HCT116 (cell line): ENCODE measurements around the gene DUSP16. TPM values are rescaled to one million over a fixed set of nuclear protein-coding genes. Genes with fewer than 3 reads are reported as not detected.

ENCODE experiments used
- ATAC-seq: fragments of 200-7000 bp; cut with Tn5 transposase; 2 replicates; pipeline ENCODE4 v1.9.1; 2020; ENCODE audit warnings: mild to moderate bottlenecking, moderate library complexity
- BruUV-seq: library from RNA; stranded (reverse); fragments of 400-500 nt; replicated peaks from 2 replicates; lab custom pipeline; 2021; lab: Mats Ljungman, UMichigan
- CTCF ChIA-PET: fragments of 300-600 bp; sonication (Branson Sonifier 250); formaldehyde crosslinking; loops from one replicate; lab custom pipeline; 2021; ENCODE audit warnings: antibody characterized with exemption; lab: Charles Lee
- POLR2A ChIA-PET: fragments of 300-600, 350-600 bp; sonication (Branson Sonifier 250); formaldehyde crosslinking; loops from one replicate; lab custom pipeline; 2021; ENCODE audit warnings: antibody characterized with exemption; lab: Charles Lee
- RAD21 ChIA-PET, 2 experiments: fragments of 300-600 bp; sonication (Branson Sonifier 250); formaldehyde crosslinking; loops; one replicate each; lab custom pipeline; 2023; ENCODE audit warnings: low total read pairs in 2 of 2; ENCODE audit not compliant: uncharacterized antibody in 2 of 2, unreplicated experiment in 2 of 2, low non-redundant PET in 1 of 2; lab: Charles Lee
- DNase-seq: peaks from one replicate; pipeline ENCODE4 v3.0.0-alpha.2; 2010; ENCODE audit warnings: low read depth, low spot score
- H2AFZ ChIP-seq: fragments of 200-600 bp; shearing (Covaris generic), sonication (generic); 2 replicates; pipeline ENCODE4 v1.6.1; 2017; ENCODE audit warnings: low read depth, mixed run types, mixed read lengths, antibody characterized with exemption, low read length; ENCODE audit not compliant: poor library complexity, severe bottlenecking
- H3K27ac ChIP-seq: 2 replicates; pipeline ENCODE4 v1.5.1; 2012; ENCODE audit warnings: low read depth, low read length
- H3K27me3 ChIP-seq: fragments of 200-600 bp; sonication (generic); 2 replicates; pipeline ENCODE4 v1.6.1; 2016; ENCODE audit warnings: mixed run types, low read length, mixed read lengths; ENCODE audit not compliant: insufficient read depth
- H3K36me3 ChIP-seq, 2 experiments: fragments of 200-500 bp in 1 of 2; fragments of 200-600 bp in 1 of 2; sonication (Bioruptor generic) in 1 of 2; sonication (generic) in 1 of 2; 2 replicates each; pipeline versions ENCODE4 v1.5.1 to v1.6.1; 2014 to 2016; ENCODE audit warnings: low read length in 2 of 2, inconsistent platforms in 1 of 2, mixed read lengths in 1 of 2, mixed run types in 1 of 2; ENCODE audit not compliant: insufficient read depth in 2 of 2, control insufficient read depth in 1 of 2
- H3K4me1 ChIP-seq, 2 experiments: fragments of 200-600 bp in 1 of 2; sonication (generic) in 1 of 2; 2 replicates each; pipeline versions ENCODE4 v1.5.1 to v1.6.1; 2012 to 2017; ENCODE audit warnings: low read length in 2 of 2, inconsistent platforms in 1 of 2, mild to moderate bottlenecking in 1 of 2, mixed read lengths in 1 of 2, mixed run types in 1 of 2, moderate library complexity in 1 of 2; ENCODE audit not compliant: insufficient read depth in 2 of 2, control insufficient read depth in 1 of 2
- H3K4me2 ChIP-seq: fragments of 200-600 bp; sonication (generic); 2 replicates; pipeline ENCODE4 v1.6.1; 2017; ENCODE audit warnings: mixed run types, low read length, mixed read lengths
- H3K4me3 ChIP-seq, 2 experiments: fragments of 200-600 bp in 1 of 2; sonication (generic) in 1 of 2; replicated peaks in 1 of 2; 2 replicates each; pipeline ENCODE4 v1.5.1; 2011 to 2016; ENCODE audit warnings: low read length in 2 of 2, control low read depth in 1 of 2, low read depth in 1 of 2, mild to moderate bottlenecking in 1 of 2, mixed read lengths in 1 of 2, mixed run types in 1 of 2
- H3K79me2 ChIP-seq: fragments of 200-600 bp; sonication (generic); 2 replicates; pipeline ENCODE4 v1.6.1; 2017; ENCODE audit warnings: mild to moderate bottlenecking, mixed run types, low read length, moderate library complexity, mixed read lengths; ENCODE audit not compliant: insufficient read depth
- H3K9ac ChIP-seq: fragments of 200-600 bp; sonication (generic); 2 replicates; pipeline ENCODE4 v1.6.1; 2016; ENCODE audit warnings: low read length, mixed read lengths
- H3K9me2 ChIP-seq: fragments of 200-600 bp; sonication (generic), shearing (Covaris generic); 2 replicates; pipeline ENCODE4 v1.6.1; 2017; ENCODE audit warnings: mixed run types, mild to moderate bottlenecking, moderate library complexity; ENCODE audit not compliant: insufficient read depth
- H3K9me3 ChIP-seq, 2 experiments: fragments of 200-500 bp in 1 of 2; fragments of 200-600 bp in 1 of 2; sonication (Bioruptor generic) in 1 of 2; sonication (generic) in 1 of 2; 2 replicates each; pipeline ENCODE4 v1.6.1; 2014 to 2017; ENCODE audit warnings: low read length in 2 of 2, mixed read lengths in 2 of 2, inconsistent platforms in 1 of 2, low read depth in 1 of 2, mild to moderate bottlenecking in 1 of 2, mixed run types in 1 of 2, moderate library complexity in 1 of 2; ENCODE audit not compliant: control insufficient read depth in 1 of 2, insufficient read depth in 1 of 2
- H4K20me1 ChIP-seq: fragments of 200-600 bp; sonication (generic), shearing (Covaris generic); 2 replicates; pipeline ENCODE4 v1.6.1; 2017; ENCODE audit warnings: mixed run types, mild to moderate bottlenecking, moderate library complexity; ENCODE audit not compliant: insufficient read depth
- ATF3 ChIP-seq: IDR thresholded peaks from 2 replicates; pipeline ENCODE4 v1.6.1; 2012
- CEBPB ChIP-seq: IDR thresholded peaks from 2 replicates; pipeline ENCODE4 v1.6.1; 2012; ENCODE audit warnings: low read depth
- CTCF ChIP-seq, 3 experiments: fragments of 200-600 bp in 1 of 3; sonication (generic) in 1 of 3; IDR thresholded peaks in 2 of 3; conservative IDR thresholded peaks in 1 of 3; 2 replicates each; pipeline ENCODE4 v1.5.1; 2012 to 2017; ENCODE audit warnings: low read depth in 2 of 3, low read length in 2 of 3, antibody characterized with exemption in 1 of 3, borderline replicate concordance in 1 of 3, control low read depth in 1 of 3, mild to moderate bottlenecking in 1 of 3, mixed read lengths in 1 of 3, mixed run types in 1 of 3, moderate library complexity in 1 of 3; ENCODE audit not compliant: insufficient read depth in 1 of 3
- JUND ChIP-seq: IDR thresholded peaks from 2 replicates; pipeline ENCODE4 v1.6.1; 2012
- MAX ChIP-seq: IDR thresholded peaks from 2 replicates; pipeline ENCODE4 v1.6.1; 2012
- POLR2A ChIP-seq: IDR thresholded peaks from 2 replicates; pipeline ENCODE4 v1.7.0; 2011; ENCODE audit warnings: borderline replicate concordance; ENCODE audit not compliant: insufficient read depth, insufficient read length; ENCODE audit errors: extremely low read depth
- SP1 ChIP-seq: IDR thresholded peaks from 2 replicates; pipeline ENCODE4 v1.6.1; 2012; ENCODE audit warnings: low read depth
- SRF ChIP-seq: IDR thresholded peaks from 2 replicates; pipeline ENCODE4 v1.6.1; 2012; ENCODE audit warnings: low read depth
- YY1 ChIP-seq: IDR thresholded peaks from 2 replicates; pipeline ENCODE4 v1.6.1; 2011; ENCODE audit warnings: low read length, low read depth, moderate library complexity, mild to moderate bottlenecking; ENCODE audit not compliant: insufficient replicate concordance; ENCODE audit errors: extremely low read depth
- ZNF274 ChIP-seq: fragments of 200-500 bp; sonication (Bioruptor generic); IDR thresholded peaks from 2 replicates; pipeline ENCODE4 v1.6.1; 2014; ENCODE audit warnings: mild to moderate bottlenecking, low read depth, low read length, inconsistent platforms
- intact Hi-C: fragments of 100-400 bp; cut with micrococcal nuclease; formaldehyde crosslinking; loops from 2 replicates; pipeline ENCODE4 v1.10.0; 2022
- total RNA-seq: library from RNA; stranded (reverse); gene quantifications from one replicate; pipeline ENCODE4 v1.2.1, GENCODE V29; 2021; ENCODE audit not compliant: unreplicated experiment

Gene DUSP16
- total RNA-seq, 1 experiment from 2014 or later: 13.4 TPM

- no peak overlapping the region for H3K4me2 ChIP-seq
- no peak overlapping the region for H3K9ac ChIP-seq
- no peaks in the 10 kb centered on the region for H3K27me3 ChIP-seq
- RAD21 ChIA-PET: no interaction called here
- no peak overlapping the region for H2AFZ ChIP-seq
- no peaks in the 10 kb centered on the region for H3K9me2 ChIP-seq
- H3K36me3 ChIP-seq: no peaks in the 10 kb centered on the region
- ATAC-seq (no peak), DNase-seq (no peak)
- H3K79me2 ChIP-seq: no peaks in the 10 kb centered on the region
- POLR2A ChIA-PET: no interaction called here
- H3K9me3 ChIP-seq: no peaks in the 10 kb centered on the region
- no peak overlapping the region for H3K4me3 ChIP-seq
- BruUV-seq: no TSS peak
- peaks cover under 1 to 9% of the 10 kb centered on the region in 2 experiments; a peak in 3 of 4 replicates for H3K4me1 ChIP-seq
- H3K27ac ChIP-seq: no peak overlapping the region
- intact Hi-C loops: no loop called here
- no peaks in the 10 kb centered on the region for H4K20me1 ChIP-seq
- CTCF ChIA-PET: no interaction called here
- no peak for TF ChIP-seq MAX
- no peak for TF ChIP-seq ZNF274
- no peak for TF ChIP-seq JUND
- no peak for TF ChIP-seq SP1
- no peak for TF ChIP-seq SRF
- no peak for TF ChIP-seq YY1
- no peak for TF ChIP-seq POLR2A
- TF ChIP-seq CTCF (IDR thresholded peaks at IDR 0.05 in 2 of 3, conservative IDR thresholded peaks at IDR 0.05 in 1 of 3; ENCODE audit: borderline replicate concordance in 1 of 3, insufficient read depth in 1 of 3, low read depth in 2 of 3, low read length in 2 of 3): no peak
- no peak for TF ChIP-seq ATF3
- TF ChIP-seq CEBPB: no peak
These were observed 25.2 kb upstream of the DUSP16 start for GRCh38 chr12:12587878-12588277.
